GM23338 (cell line): ENCODE data around the gene TAAR6.
"Not testable (repeated sequence)": the region's sequence is repeated elsewhere in the genome, so short reads cannot be mapped to it uniquely, and the experiment has no call there.

ENCODE experiments used
- CREB1 ChIP-seq: fragments of 250-450 bp; sonication (Bioruptor Pico); IDR thresholded peaks from 2 replicates; pipeline ENCODE4 v1.5.0; 2020; ENCODE audit warnings: low read depth, mild to moderate bottlenecking, moderate library complexity
- EZH2 ChIP-seq: fragments of 200-600 bp; sonication (generic); IDR thresholded peaks from one replicate; pipeline ENCODE4 v1.8.0; 2017; ENCODE audit warnings: antibody characterized with exemption, mild to moderate bottlenecking, low read depth; ENCODE audit not compliant: unreplicated experiment
- EZH2phosphoT487 ChIP-seq: fragments of 200-600 bp; sonication (generic); IDR thresholded peaks from one replicate; pipeline ENCODE4 v1.8.1; 2018; ENCODE audit warnings: antibody characterized with exemption; ENCODE audit not compliant: unreplicated experiment
- JUNB ChIP-seq: IDR thresholded peaks from one replicate; pipeline ENCODE4 v1.6.1; 2016; ENCODE audit warnings: antibody characterized with exemption; ENCODE audit not compliant: unreplicated experiment
- NANOG ChIP-seq: IDR thresholded peaks from 2 replicates; pipeline ENCODE4 v1.6.1; 2016; ENCODE audit warnings: antibody characterized with exemption, borderline replicate concordance
- POLR2AphosphoS5 ChIP-seq: IDR thresholded peaks from 2 replicates; pipeline ENCODE4 v1.6.1; 2016; ENCODE audit warnings: antibody characterized with exemption, low read depth
- TF ChIP-seq, protein P1 (sequence below), 2 experiments: fragments of 200-600 bp in 1 of 2; sonication (generic) in 1 of 2; conservative IDR thresholded peaks; 2 replicates each; pipeline versions ENCODE4 v1.5.1 to v1.6.1; 2016 to 2017; ENCODE audit warnings: antibody characterized with exemption in 2 of 2, low read depth in 2 of 2, mild to moderate bottlenecking in 2 of 2, moderate library complexity in 1 of 2
- TF ChIP-seq, protein P2 (sequence below): IDR thresholded peaks from one replicate; pipeline ENCODE4 v1.6.1; 2018; ENCODE audit warnings: antibody characterized with exemption; ENCODE audit not compliant: unreplicated experiment

DNA sequence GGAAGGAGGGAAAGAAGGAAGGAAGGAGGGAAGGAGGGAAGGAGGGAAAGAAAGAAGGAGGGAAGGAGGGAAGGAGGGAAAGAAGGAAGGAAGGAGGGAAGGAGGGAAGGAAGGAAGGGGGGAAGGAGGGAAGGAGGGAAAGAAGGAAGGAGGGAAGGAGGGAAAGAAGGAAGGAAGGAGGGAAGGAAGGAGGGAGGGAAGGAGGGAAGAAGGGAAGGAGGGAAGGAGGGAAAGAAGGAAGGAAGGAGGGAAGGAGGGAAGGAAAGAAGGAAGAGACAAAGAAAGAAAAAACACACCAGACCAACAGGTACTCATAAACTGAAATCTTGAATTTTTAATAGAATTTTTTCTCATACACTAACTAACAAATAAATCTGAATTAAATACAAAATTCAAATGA is 30.8 kb downstream of the TAAR6 start:
- TF ChIP-seq, protein P1, sequence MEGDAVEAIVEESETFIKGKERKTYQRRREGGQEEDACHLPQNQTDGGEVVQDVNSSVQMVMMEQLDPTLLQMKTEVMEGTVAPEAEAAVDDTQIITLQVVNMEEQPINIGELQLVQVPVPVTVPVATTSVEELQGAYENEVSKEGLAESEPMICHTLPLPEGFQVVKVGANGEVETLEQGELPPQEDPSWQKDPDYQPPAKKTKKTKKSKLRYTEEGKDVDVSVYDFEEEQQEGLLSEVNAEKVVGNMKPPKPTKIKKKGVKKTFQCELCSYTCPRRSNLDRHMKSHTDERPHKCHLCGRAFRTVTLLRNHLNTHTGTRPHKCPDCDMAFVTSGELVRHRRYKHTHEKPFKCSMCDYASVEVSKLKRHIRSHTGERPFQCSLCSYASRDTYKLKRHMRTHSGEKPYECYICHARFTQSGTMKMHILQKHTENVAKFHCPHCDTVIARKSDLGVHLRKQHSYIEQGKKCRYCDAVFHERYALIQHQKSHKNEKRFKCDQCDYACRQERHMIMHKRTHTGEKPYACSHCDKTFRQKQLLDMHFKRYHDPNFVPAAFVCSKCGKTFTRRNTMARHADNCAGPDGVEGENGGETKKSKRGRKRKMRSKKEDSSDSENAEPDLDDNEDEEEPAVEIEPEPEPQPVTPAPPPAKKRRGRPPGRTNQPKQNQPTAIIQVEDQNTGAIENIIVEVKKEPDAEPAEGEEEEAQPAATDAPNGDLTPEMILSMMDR (conservative IDR thresholded peaks at IDR 0.05; ENCODE audit: low read depth in 2 of 2), result not testable (repeated sequence)
- not testable (repeated sequence) for TF ChIP-seq POLR2AphosphoS5; EZH2; NANOG; EZH2phosphoT487; JUNB; CREB1 (CRISPR knock-in tag)
- TF ChIP-seq, protein P2, sequence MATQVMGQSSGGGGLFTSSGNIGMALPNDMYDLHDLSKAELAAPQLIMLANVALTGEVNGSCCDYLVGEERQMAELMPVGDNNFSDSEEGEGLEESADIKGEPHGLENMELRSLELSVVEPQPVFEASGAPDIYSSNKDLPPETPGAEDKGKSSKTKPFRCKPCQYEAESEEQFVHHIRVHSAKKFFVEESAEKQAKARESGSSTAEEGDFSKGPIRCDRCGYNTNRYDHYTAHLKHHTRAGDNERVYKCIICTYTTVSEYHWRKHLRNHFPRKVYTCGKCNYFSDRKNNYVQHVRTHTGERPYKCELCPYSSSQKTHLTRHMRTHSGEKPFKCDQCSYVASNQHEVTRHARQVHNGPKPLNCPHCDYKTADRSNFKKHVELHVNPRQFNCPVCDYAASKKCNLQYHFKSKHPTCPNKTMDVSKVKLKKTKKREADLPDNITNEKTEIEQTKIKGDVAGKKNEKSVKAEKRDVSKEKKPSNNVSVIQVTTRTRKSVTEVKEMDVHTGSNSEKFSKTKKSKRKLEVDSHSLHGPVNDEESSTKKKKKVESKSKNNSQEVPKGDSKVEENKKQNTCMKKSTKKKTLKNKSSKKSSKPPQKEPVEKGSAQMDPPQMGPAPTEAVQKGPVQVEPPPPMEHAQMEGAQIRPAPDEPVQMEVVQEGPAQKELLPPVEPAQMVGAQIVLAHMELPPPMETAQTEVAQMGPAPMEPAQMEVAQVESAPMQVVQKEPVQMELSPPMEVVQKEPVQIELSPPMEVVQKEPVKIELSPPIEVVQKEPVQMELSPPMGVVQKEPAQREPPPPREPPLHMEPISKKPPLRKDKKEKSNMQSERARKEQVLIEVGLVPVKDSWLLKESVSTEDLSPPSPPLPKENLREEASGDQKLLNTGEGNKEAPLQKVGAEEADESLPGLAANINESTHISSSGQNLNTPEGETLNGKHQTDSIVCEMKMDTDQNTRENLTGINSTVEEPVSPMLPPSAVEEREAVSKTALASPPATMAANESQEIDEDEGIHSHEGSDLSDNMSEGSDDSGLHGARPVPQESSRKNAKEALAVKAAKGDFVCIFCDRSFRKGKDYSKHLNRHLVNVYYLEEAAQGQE, result not testable (repeated sequence)
